ENCODE data around the gene TTI1.
A peak's percentile ranks its signal among the peaks of the same experiment; 100 is the strongest.

- TF ChIP-seq EP300 (IDR thresholded peaks at IDR 0.05; ENCODE audit: low read depth): no peak
- no peak for TF ChIP-seq POLR2A (IDR thresholded peaks at IDR 0.05)
- TF ChIP-seq CTCF (IDR thresholded peaks at IDR 0.05): peak; percentile 71 to 89 (median 81)
- peak in 2 of 3 donors; percentile 48 to 53 for TF ChIP-seq POLR2AphosphoS5 (IDR thresholded peaks at IDR 0.05)
Measured at GRCh38 chr20:38073307-38074071, 40.2 kb upstream of the TTI1 start.
